Caco-2 (cell line): ENCODE measurements around the gene NPW. TPM values are rescaled to one million over a fixed set of nuclear protein-coding genes. Genes with fewer than 3 reads are reported as not detected.

ENCODE experiments used
- BruUV-seq: library from RNA; stranded (reverse); fragments of 400-500 nt; replicated peaks from 2 replicates; lab custom pipeline; 2021; lab: Mats Ljungman, UMichigan
- CTCF ChIA-PET: fragments of 300-600 bp; sonication (Branson Sonifier 250); formaldehyde crosslinking; loops from one replicate; lab custom pipeline; 2022; ENCODE audit warnings: antibody characterized with exemption; lab: Charles Lee
- POLR2A ChIA-PET: fragments of 300-600 bp; sonication (Branson Sonifier 250); formaldehyde crosslinking; loops from one replicate; lab custom pipeline; 2022; ENCODE audit warnings: antibody characterized with exemption; lab: Charles Lee
- DNase-seq, 2 experiments: peaks; one replicate each; pipeline versions ENCODE4 v3.0.0 to v3.0.0-alpha.2; 2020 to 2022
- H3K27me3 ChIP-seq: replicated peaks from 2 replicates; pipeline ENCODE4 v1.6.0; 2011; ENCODE audit warnings: low read length; ENCODE audit not compliant: control insufficient read depth, insufficient read depth
- H3K36me3 ChIP-seq: 2 replicates; pipeline ENCODE4 v1.5.1; 2011; ENCODE audit warnings: low read length; ENCODE audit not compliant: control insufficient read depth, insufficient read depth
- H3K4me1 ChIP-seq: fragments of 250-450 bp; sonication (Bioruptor Pico); 2 replicates; pipeline ENCODE4 v1.5.1; 2020; ENCODE audit warnings: mild to moderate bottlenecking
- H3K4me3 ChIP-seq: 2 replicates; pipeline ENCODE4 v1.5.1; 2011; ENCODE audit warnings: low read depth, mild to moderate bottlenecking, control low read depth, low read length
- H3K9me3 ChIP-seq: fragments of 250-450 bp; sonication (Bioruptor Pico); 2 replicates; pipeline ENCODE4 v1.5.1; 2020; ENCODE audit warnings: mild to moderate bottlenecking, moderate library complexity
- H3K27ac Mint-ChIP-seq: one replicate; pipeline ENCODE4 v1.8.0; 2022; ENCODE audit warnings: mixed read lengths; ENCODE audit not compliant: unreplicated experiment
- H3K27me3 Mint-ChIP-seq: one replicate; pipeline ENCODE4 v1.8.0; 2022; ENCODE audit warnings: mixed read lengths; ENCODE audit not compliant: insufficient read depth, unreplicated experiment
- H3K36me3 Mint-ChIP-seq: one replicate; pipeline ENCODE4 v1.8.0; 2022; ENCODE audit warnings: mild to moderate bottlenecking, mixed read lengths; ENCODE audit not compliant: insufficient read depth, unreplicated experiment
- H3K4me1 Mint-ChIP-seq: one replicate; pipeline ENCODE4 v1.8.0; 2022; ENCODE audit warnings: low read depth, mixed read lengths; ENCODE audit not compliant: unreplicated experiment
- H3K4me3 Mint-ChIP-seq: one replicate; pipeline ENCODE4 v1.8.0; 2022; ENCODE audit warnings: mild to moderate bottlenecking, moderate library complexity, mixed read lengths; ENCODE audit not compliant: unreplicated experiment
- H3K9me3 Mint-ChIP-seq: one replicate; pipeline ENCODE4 v1.8.0; 2022; ENCODE audit warnings: mixed read lengths; ENCODE audit not compliant: unreplicated experiment
- intact Hi-C: fragments of 100-400 bp; cut with micrococcal nuclease; formaldehyde crosslinking; loops from one replicate; pipeline ENCODE4 v1.10.0; 2022; ENCODE audit not compliant: unreplicated experiment
- total RNA-seq: library from RNA; stranded (reverse); gene quantifications from 2 replicates; pipeline ENCODE4 v1.2.3, GENCODE V29; 2022
- TF ChIP-seq, protein P1 (sequence below), 2 experiments: fragments of 200-600 bp in 1 of 2; IDR thresholded peaks; 1 replicate in 1 of 2; 2 replicates in 1 of 2; pipeline versions ENCODE4 v1.5.1 to v1.8.0; 2011 to 2022; ENCODE audit warnings: antibody characterized with exemption in 1 of 2, control low read depth in 1 of 2, inconsistent platforms in 1 of 2, low read depth in 1 of 2, low read length in 1 of 2, mild to moderate bottlenecking in 1 of 2, moderate library complexity in 1 of 2; ENCODE audit not compliant: insufficient read depth in 1 of 2, severe bottlenecking in 1 of 2, unreplicated experiment in 1 of 2

NPW gene
- total RNA-seq, 1 experiment from 2014 or later: 6.1 TPM

- BruUV-seq: no TSS peak
- no peaks in the 10 kb centered on the region for H3K36me3 ChIP-seq
- POLR2A ChIA-PET: interaction anchor here (0.7 to 1.6 kb wide), 4 partner anchors 27 to 204 kb away, joined by 3 to 6 read pairs (median 4); partner anchors contain the start of genes ECI1, NPW, RPS2 and TRAF7
- peaks cover 6% of the 10 kb centered on the region for H3K4me1 Mint-ChIP-seq
- TF ChIP-seq, protein P1, sequence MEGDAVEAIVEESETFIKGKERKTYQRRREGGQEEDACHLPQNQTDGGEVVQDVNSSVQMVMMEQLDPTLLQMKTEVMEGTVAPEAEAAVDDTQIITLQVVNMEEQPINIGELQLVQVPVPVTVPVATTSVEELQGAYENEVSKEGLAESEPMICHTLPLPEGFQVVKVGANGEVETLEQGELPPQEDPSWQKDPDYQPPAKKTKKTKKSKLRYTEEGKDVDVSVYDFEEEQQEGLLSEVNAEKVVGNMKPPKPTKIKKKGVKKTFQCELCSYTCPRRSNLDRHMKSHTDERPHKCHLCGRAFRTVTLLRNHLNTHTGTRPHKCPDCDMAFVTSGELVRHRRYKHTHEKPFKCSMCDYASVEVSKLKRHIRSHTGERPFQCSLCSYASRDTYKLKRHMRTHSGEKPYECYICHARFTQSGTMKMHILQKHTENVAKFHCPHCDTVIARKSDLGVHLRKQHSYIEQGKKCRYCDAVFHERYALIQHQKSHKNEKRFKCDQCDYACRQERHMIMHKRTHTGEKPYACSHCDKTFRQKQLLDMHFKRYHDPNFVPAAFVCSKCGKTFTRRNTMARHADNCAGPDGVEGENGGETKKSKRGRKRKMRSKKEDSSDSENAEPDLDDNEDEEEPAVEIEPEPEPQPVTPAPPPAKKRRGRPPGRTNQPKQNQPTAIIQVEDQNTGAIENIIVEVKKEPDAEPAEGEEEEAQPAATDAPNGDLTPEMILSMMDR (IDR thresholded peaks at IDR 0.05; ENCODE audit: insufficient read depth in 1 of 2, low read depth in 1 of 2, low read length in 1 of 2, severe bottlenecking in 1 of 2, unreplicated experiment in 1 of 2): peak; percentile 39 to 56
- no peaks in the 10 kb centered on the region for H3K27me3 ChIP-seq
- no peaks in the 10 kb centered on the region for H3K36me3 Mint-ChIP-seq
- H3K27me3 Mint-ChIP-seq: no peaks in the 10 kb centered on the region
- DNase-seq: peak; percentile 94 to 96
- H3K4me1 ChIP-seq: no peaks in the 10 kb centered on the region
- H3K27ac Mint-ChIP-seq: peak within 1 kb of the TSS; percentile 23
- H3K4me3 Mint-ChIP-seq: peak within 1 kb of the TSS; percentile 89
- intact Hi-C loops: loop anchor here (1.0 to 2.0 kb wide), 2 partner anchors 20 to 25 kb away; no protein-coding TSS in a partner anchor
- no peaks in the 10 kb centered on the region for H3K9me3 ChIP-seq
- CTCF ChIA-PET: interaction anchor here (0.6 to 1.8 kb wide), 6 partner anchors 8 to 542 kb away, joined by 3 to 18 read pairs (median 4); partner anchors contain the start of gene TRAF7
- no peaks in the 10 kb centered on the region for H3K9me3 Mint-ChIP-seq
- H3K4me3 ChIP-seq: peak within 1 kb of the TSS; percentile 90
Measured at GRCh38 chr16:2047330-2048115, 27.9 kb downstream of the NPW start, which contains the start of the genes NTHL1 and TSC2. NTHL1 (minus strand) TSS chr16:2047834; CDS start chr16:2047823, 11 bp downstream. TSC2 (plus strand) TSS chr16:2047985; CDS start chr16:2048616, 631 bp downstream.

- Mint-ChIP-seq H3K9me3 (no peaks in the 10 kb centered on the region), H3K36me3 (no peaks in the 10 kb centered on the region), H3K27me3 (no peaks in the 10 kb centered on the region), H3K27ac (peak overlapping the region; percentile 22), H3K4me3 (peak overlapping the region; percentile 89), H3K4me1 (peaks cover 6% of the 10 kb centered on the region)
- BruUV-seq: no TSS peak
- ChIA-PET CTCF (interaction anchor here (0.6 to 1.8 kb wide), 7 partner anchors 8 to 542 kb away, joined by 3 to 18 read pairs (median 4); partner anchors contain the start of gene TRAF7), POLR2A (interaction anchor here (0.7 to 1.6 kb wide), 4 partner anchors 28 to 203 kb away, joined by 3 to 6 read pairs (median 4); partner anchors contain the start of genes ECI1, NPW, RPS2 and TRAF7)
- H3K36me3 ChIP-seq: no peaks in the 10 kb centered on the region
- H3K4me1 ChIP-seq: no peaks in the 10 kb centered on the region
- TF ChIP-seq, protein P1 (IDR thresholded peaks at IDR 0.05; ENCODE audit: insufficient read depth in 1 of 2, low read depth in 1 of 2, low read length in 1 of 2, severe bottlenecking in 1 of 2, unreplicated experiment in 1 of 2): no peak
- no peaks in the 10 kb centered on the region for H3K27me3 ChIP-seq
- H3K9me3 ChIP-seq: no peaks in the 10 kb centered on the region
- intact Hi-C loops: no loop called here
- H3K4me3 ChIP-seq: peak overlapping the region; percentile 90
- DNase-seq: no peak
Measured at GRCh38 chr16:2048116-2048543, 28.5 kb downstream of the NPW start.

- intact Hi-C loops: no loop called here
- H3K4me1 Mint-ChIP-seq: no peaks in the 10 kb centered on the region
- H3K27me3 Mint-ChIP-seq: no peaks in the 10 kb centered on the region
- CTCF ChIA-PET: no interaction called here
- no peaks in the 10 kb centered on the region for H3K9me3 Mint-ChIP-seq
- no peak overlapping the region for H3K4me3 ChIP-seq
- H3K36me3 ChIP-seq: no peaks in the 10 kb centered on the region
- H3K27ac Mint-ChIP-seq: no peak overlapping the region
- BruUV-seq: no TSS peak
- H3K4me3 Mint-ChIP-seq: no peak overlapping the region
- no peaks in the 10 kb centered on the region for H3K27me3 ChIP-seq
- TF ChIP-seq, protein P1 (IDR thresholded peaks at IDR 0.05; ENCODE audit: insufficient read depth in 1 of 2, low read depth in 1 of 2, low read length in 1 of 2, severe bottlenecking in 1 of 2, unreplicated experiment in 1 of 2): no peak
- H3K4me1 ChIP-seq: no peaks in the 10 kb centered on the region
- no peaks in the 10 kb centered on the region for H3K9me3 ChIP-seq
- H3K36me3 Mint-ChIP-seq: peaks cover 10% of the 10 kb centered on the region
- POLR2A ChIA-PET: no interaction called here
- DNase-seq: no peak
Measured at GRCh38 chr16:2053211-2053610, 33.6 kb downstream of the NPW start.
